ENCODE measurements around the gene MIF4GD. TPM values are rescaled to one million over a fixed set of nuclear protein-coding genes. Genes with fewer than 3 reads are reported as not detected.

Gene MIF4GD
- total and polyA plus RNA-seq, 2 experiments from 2014 or later: 11.3 to 15.9 TPM

DNA sequence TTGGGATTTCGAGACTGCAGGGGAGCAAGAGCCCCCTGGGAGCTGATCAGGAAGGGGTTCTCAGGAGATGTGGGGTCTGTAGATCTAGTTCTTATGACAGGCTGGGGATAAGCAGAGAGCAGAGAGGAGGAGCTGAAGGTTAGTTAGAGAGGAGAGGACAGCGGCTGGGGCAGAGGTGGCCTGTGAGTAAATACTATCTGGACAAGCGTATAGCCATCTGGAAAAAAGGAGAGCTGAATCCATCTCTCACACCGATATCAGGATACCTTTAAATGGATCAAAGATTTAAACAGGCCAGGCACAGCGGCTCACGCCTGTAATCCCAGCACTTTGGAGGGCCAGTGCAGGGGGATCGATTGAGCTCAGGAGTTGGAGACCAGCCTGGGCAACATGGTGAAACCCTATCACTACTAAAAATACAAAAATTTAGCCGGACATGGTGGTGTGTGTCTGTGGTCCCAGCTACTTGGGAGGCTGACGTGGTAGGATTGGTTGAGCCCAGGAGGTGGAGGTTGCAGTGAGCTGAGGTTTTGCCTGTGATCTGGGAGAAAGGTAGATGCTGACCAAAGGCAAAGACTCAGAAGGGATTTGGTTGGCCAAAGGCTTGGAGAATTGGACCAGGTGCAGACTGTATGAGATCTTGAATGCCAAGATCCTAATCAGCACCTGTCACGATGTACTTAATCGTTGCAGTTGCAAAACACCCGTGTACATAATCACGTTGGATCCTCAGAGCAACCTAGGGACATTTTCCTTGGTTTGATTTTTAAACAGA, 37.1 kb upstream of the MIF4GD start:
- H3K4me3 Mint-ChIP-seq: no peak overlapping the region
- H3K4me1 Mint-ChIP-seq: peaks cover 4% of the 10 kb centered on the region; the same call in 1 of the 3 replicates
- H3K27me3 Mint-ChIP-seq (ENCODE audit: insufficient read depth, low read depth, poor library complexity): peaks cover 4% of the 10 kb centered on the region
- no peaks in the 10 kb centered on the region for H3K9me3 Mint-ChIP-seq
- no peak overlapping the region for H2AFZ ChIP-seq
- H3K9me2 ChIP-seq (ENCODE audit: insufficient read depth): no peaks in the 10 kb centered on the region
- no peak for ATAC-seq
- no peaks in the 10 kb centered on the region for H3K36me3 Mint-ChIP-seq (ENCODE audit: low read depth)
- no peaks in the 10 kb centered on the region for H3K36me3 ChIP-seq (ENCODE audit: insufficient read depth)
- DNase-seq (ENCODE audit: low spot score): no peak
- TF ChIP-seq, protein P1, sequence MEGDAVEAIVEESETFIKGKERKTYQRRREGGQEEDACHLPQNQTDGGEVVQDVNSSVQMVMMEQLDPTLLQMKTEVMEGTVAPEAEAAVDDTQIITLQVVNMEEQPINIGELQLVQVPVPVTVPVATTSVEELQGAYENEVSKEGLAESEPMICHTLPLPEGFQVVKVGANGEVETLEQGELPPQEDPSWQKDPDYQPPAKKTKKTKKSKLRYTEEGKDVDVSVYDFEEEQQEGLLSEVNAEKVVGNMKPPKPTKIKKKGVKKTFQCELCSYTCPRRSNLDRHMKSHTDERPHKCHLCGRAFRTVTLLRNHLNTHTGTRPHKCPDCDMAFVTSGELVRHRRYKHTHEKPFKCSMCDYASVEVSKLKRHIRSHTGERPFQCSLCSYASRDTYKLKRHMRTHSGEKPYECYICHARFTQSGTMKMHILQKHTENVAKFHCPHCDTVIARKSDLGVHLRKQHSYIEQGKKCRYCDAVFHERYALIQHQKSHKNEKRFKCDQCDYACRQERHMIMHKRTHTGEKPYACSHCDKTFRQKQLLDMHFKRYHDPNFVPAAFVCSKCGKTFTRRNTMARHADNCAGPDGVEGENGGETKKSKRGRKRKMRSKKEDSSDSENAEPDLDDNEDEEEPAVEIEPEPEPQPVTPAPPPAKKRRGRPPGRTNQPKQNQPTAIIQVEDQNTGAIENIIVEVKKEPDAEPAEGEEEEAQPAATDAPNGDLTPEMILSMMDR (conservative IDR thresholded peaks at IDR 0.05; ENCODE audit: low read depth in 2 of 2): no peak
- TF ChIP-seq, protein P2, sequence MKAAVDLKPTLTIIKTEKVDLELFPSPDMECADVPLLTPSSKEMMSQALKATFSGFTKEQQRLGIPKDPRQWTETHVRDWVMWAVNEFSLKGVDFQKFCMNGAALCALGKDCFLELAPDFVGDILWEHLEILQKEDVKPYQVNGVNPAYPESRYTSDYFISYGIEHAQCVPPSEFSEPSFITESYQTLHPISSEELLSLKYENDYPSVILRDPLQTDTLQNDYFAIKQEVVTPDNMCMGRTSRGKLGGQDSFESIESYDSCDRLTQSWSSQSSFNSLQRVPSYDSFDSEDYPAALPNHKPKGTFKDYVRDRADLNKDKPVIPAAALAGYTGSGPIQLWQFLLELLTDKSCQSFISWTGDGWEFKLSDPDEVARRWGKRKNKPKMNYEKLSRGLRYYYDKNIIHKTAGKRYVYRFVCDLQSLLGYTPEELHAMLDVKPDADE (IDR thresholded peaks at IDR 0.05): no peak
- TF ChIP-seq STAT1 (IDR thresholded peaks at IDR 0.05; ENCODE audit: unreplicated experiment): no peak
- no peak for TF ChIP-seq ZNF331 (CRISPR knock-in tag; IDR thresholded peaks at IDR 0.05; ENCODE audit: low read depth)
- no peak for TF ChIP-seq EZH2phosphoT487 (IDR thresholded peaks at IDR 0.05; ENCODE audit: unreplicated experiment)
- TF ChIP-seq NANOG (IDR thresholded peaks at IDR 0.05; ENCODE audit: borderline replicate concordance): no peak
- no peak for TF ChIP-seq EZH2 (IDR thresholded peaks at IDR 0.05; ENCODE audit: low read depth, unreplicated experiment)
- TF ChIP-seq CREB1 (CRISPR knock-in tag; IDR thresholded peaks at IDR 0.05; ENCODE audit: low read depth): no peak
- TF ChIP-seq ZNF114 (CRISPR knock-in tag; IDR thresholded peaks at IDR 0.05): no peak
- no peak for TF ChIP-seq JUNB (IDR thresholded peaks at IDR 0.05; ENCODE audit: unreplicated experiment)
- TF ChIP-seq, protein P3, sequence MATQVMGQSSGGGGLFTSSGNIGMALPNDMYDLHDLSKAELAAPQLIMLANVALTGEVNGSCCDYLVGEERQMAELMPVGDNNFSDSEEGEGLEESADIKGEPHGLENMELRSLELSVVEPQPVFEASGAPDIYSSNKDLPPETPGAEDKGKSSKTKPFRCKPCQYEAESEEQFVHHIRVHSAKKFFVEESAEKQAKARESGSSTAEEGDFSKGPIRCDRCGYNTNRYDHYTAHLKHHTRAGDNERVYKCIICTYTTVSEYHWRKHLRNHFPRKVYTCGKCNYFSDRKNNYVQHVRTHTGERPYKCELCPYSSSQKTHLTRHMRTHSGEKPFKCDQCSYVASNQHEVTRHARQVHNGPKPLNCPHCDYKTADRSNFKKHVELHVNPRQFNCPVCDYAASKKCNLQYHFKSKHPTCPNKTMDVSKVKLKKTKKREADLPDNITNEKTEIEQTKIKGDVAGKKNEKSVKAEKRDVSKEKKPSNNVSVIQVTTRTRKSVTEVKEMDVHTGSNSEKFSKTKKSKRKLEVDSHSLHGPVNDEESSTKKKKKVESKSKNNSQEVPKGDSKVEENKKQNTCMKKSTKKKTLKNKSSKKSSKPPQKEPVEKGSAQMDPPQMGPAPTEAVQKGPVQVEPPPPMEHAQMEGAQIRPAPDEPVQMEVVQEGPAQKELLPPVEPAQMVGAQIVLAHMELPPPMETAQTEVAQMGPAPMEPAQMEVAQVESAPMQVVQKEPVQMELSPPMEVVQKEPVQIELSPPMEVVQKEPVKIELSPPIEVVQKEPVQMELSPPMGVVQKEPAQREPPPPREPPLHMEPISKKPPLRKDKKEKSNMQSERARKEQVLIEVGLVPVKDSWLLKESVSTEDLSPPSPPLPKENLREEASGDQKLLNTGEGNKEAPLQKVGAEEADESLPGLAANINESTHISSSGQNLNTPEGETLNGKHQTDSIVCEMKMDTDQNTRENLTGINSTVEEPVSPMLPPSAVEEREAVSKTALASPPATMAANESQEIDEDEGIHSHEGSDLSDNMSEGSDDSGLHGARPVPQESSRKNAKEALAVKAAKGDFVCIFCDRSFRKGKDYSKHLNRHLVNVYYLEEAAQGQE (IDR thresholded peaks at IDR 0.05; ENCODE audit: unreplicated experiment): no peak
- TF ChIP-seq, protein P4, sequence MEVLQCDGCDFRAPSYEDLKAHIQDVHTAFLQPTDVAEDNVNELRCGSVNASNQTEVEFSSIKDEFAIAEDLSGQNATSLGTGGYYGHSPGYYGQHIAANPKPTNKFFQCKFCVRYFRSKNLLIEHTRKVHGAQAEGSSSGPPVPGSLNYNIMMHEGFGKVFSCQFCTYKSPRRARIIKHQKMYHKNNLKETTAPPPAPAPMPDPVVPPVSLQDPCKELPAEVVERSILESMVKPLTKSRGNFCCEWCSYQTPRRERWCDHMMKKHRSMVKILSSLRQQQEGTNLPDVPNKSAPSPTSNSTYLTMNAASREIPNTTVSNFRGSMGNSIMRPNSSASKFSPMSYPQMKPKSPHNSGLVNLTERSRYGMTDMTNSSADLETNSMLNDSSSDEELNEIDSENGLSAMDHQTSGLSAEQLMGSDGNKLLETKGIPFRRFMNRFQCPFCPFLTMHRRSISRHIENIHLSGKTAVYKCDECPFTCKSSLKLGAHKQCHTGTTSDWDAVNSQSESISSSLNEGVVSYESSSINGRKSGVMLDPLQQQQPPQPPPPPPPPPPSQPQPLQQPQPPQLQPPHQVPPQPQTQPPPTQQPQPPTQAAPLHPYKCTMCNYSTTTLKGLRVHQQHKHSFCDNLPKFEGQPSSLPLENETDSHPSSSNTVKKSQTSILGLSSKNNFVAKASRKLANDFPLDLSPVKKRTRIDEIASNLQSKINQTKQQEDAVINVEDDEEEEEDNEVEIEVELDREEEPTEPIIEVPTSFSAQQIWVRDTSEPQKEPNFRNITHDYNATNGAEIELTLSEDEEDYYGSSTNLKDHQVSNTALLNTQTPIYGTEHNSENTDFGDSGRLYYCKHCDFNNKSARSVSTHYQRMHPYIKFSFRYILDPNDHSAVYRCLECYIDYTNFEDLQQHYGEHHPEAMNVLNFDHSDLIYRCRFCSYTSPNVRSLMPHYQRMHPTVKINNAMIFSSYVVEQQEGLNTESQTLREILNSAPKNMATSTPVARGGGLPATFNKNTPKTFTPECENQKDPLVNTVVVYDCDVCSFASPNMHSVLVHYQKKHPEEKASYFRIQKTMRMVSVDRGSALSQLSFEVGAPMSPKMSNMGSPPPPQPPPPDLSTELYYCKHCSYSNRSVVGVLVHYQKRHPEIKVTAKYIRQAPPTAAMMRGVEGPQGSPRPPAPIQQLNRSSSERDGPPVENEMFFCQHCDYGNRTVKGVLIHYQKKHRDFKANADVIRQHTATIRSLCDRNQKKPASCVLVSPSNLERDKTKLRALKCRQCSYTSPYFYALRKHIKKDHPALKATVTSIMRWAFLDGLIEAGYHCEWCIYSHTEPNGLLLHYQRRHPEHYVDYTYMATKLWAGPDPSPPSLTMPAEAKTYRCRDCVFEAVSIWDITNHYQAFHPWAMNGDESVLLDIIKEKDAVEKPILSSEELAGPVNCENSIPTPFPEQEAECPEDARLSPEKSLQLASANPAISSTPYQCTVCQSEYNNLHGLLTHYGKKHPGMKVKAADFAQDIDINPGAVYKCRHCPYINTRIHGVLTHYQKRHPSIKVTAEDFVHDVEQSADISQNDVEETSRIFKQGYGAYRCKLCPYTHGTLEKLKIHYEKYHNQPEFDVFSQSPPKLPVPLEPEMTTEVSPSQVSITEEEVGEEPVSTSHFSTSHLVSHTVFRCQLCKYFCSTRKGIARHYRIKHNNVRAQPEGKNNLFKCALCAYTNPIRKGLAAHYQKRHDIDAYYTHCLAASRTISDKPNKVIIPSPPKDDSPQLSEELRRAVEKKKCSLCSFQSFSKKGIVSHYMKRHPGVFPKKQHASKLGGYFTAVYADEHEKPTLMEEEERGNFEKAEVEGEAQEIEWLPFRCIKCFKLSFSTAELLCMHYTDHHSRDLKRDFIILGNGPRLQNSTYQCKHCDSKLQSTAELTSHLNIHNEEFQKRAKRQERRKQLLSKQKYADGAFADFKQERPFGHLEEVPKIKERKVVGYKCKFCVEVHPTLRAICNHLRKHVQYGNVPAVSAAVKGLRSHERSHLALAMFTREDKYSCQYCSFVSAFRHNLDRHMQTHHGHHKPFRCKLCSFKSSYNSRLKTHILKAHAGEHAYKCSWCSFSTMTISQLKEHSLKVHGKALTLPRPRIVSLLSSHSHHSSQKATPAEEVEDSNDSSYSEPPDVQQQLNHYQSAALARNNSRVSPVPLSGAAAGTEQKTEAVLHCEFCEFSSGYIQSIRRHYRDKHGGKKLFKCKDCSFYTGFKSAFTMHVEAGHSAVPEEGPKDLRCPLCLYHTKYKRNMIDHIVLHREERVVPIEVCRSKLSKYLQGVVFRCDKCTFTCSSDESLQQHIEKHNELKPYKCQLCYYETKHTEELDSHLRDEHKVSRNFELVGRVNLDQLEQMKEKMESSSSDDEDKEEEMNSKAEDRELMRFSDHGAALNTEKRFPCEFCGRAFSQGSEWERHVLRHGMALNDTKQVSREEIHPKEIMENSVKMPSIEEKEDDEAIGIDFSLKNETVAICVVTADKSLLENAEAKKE (CRISPR knock-in tag; IDR thresholded peaks at IDR 0.05): no peak
- TF ChIP-seq POLR2AphosphoS5 (IDR thresholded peaks at IDR 0.05; ENCODE audit: low read depth): no peak
- H3K27ac ChIP-seq (ENCODE audit: low read depth): no peak overlapping the region
- no peaks in the 10 kb centered on the region; the same call in 1 of the 2 replicates for H3K4me1 ChIP-seq (ENCODE audit: insufficient read depth)
- no peaks in the 10 kb centered on the region for H4K20me1 ChIP-seq (replicated peaks; ENCODE audit: insufficient read depth)
- H3F3A ChIP-seq (replicated peaks; ENCODE audit: low read depth): no peaks in the 10 kb centered on the region
- no peak overlapping the region for H3K4me3 ChIP-seq
- H3K4me2 ChIP-seq: no peak overlapping the region
- H3K27ac Mint-ChIP-seq: peak overlapping the region; percentile 41
- H3K27me3 ChIP-seq (ENCODE audit: insufficient read depth): no peaks in the 10 kb centered on the region
- H3K79me2 ChIP-seq (replicated peaks; ENCODE audit: insufficient read depth): no peaks in the 10 kb centered on the region
